Measurements from ENCODE around the gene PTAFR.

GRCh38 chr1:28145728-28146127, 30.8 kb downstream of the PTAFR start:
- TF ChIP-seq CTCF (IDR thresholded peaks at IDR 0.05; ENCODE audit: low read depth, low read length) (no peak), MAX (IDR thresholded peaks at IDR 0.05; ENCODE audit: low read depth, low read length) (no peak)
